MM.1S (cell line): ENCODE measurements around the gene KRTAP9-6.
"Not testable (repeated sequence)": the region's sequence is repeated elsewhere in the genome, so short reads cannot be mapped to it uniquely, and the experiment has no call there.

Source experiments
- CTCF ChIP-seq: fragments of 300-600 bp; sonication (generic); IDR thresholded peaks from 2 replicates; pipeline ENCODE4 v1.5.1; 2016; ENCODE audit warnings: antibody characterized with exemption, low read length, mixed read lengths
- EZH2 ChIP-seq: fragments of 300-600 bp; sonication (generic); optimal IDR thresholded peaks from 2 replicates; pipeline ENCODE3; 2017; ENCODE audit warnings: low read depth, mild to moderate bottlenecking, antibody characterized with exemption, low read length, mixed read lengths

GRCh38 chr17:41237116-41237515 lies 28.1 kb upstream of the KRTAP9-6 start:
- not testable (repeated sequence) for TF ChIP-seq CTCF, EZH2
